NOMO-1 (cell line): ENCODE data around the gene DPYSL4.

Source experiments
- DNase-seq, 2 experiments: peaks; one replicate each; lab custom pipeline; 2025; ENCODE audit not compliant: unreplicated experiment in 2 of 2; lab: John Stamatoyannopoulos, UW

Gene DPYSL4

GRCh38 chr10:132186488-132187429 is at the start of gene DPYSL4:
Gene DPYSL4, plus strand, starts transcription at chr10:132186948. Its CDS starts 116 bp downstream, at chr10:132187064.
- DNase-seq = no peak

- DNase-seq = no peak
These were observed 49.4 kb upstream of the DPYSL4 start for GRCh38 chr10:132137111-132138072.

- no peak for DNase-seq
These were observed 48.6 kb upstream of the DPYSL4 start for GRCh38 chr10:132138133-132138532.

DNA sequence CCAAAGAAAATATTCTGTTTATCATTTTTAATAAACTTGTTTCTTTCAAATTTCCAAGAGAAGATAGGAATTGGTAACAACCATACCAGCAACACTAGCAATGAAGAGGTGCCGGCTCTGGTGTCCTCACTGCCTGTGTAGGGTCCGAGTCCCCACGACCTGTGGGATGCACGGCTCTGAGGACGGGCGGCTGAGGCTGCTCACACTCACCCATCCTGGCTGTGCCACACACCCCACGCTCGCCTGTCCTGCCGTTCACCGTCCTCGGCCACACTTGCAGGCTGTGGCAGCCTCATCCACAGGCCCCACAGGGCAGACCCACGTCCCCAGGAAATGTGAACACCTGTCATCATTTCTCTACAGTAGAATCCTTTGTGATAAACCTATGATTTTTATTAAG is 48.2 kb upstream of the DPYSL4 start:
- no peak for DNase-seq

- DNase-seq = no peak
These were observed 47.2 kb upstream of the DPYSL4 start for GRCh38 chr10:132139526-132139925.

- no peak for DNase-seq
These were observed 46.4 kb upstream of the DPYSL4 start for GRCh38 chr10:132140167-132140925.

DNA sequence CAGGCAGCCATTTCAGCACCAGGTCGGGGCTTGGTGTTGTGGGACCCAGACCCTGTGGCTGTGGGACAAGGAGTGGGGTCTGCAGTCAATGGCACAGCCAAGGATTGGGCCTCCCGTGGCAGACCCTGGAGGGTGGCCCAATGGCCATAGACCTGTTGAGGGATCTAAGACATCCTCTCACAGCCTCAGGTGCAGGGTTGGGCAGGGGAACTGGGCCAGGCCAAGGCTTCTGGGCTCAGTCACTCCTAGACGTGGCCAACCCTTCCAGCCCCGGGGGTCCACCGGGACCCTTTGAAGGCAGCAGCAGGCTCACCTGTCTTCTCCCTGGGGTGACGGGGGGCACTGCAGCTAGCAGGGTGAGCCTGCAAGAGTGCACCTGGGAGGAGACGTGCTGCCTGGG is 45.7 kb upstream of the DPYSL4 start:
- DNase-seq = no peak

- DNase-seq = no peak
These were observed 45.0 kb upstream of the DPYSL4 start for GRCh38 chr10:132141526-132142395.

- no peak for DNase-seq
These were observed 44.2 kb upstream of the DPYSL4 start for GRCh38 chr10:132142396-132143161.

GRCh38 chr10:132143162-132143561 is 43.6 kb upstream of the DPYSL4 start:
- no peak for DNase-seq

- no peak for DNase-seq
These were observed 42.7 kb upstream of the DPYSL4 start for GRCh38 chr10:132144086-132144485.

DNA sequence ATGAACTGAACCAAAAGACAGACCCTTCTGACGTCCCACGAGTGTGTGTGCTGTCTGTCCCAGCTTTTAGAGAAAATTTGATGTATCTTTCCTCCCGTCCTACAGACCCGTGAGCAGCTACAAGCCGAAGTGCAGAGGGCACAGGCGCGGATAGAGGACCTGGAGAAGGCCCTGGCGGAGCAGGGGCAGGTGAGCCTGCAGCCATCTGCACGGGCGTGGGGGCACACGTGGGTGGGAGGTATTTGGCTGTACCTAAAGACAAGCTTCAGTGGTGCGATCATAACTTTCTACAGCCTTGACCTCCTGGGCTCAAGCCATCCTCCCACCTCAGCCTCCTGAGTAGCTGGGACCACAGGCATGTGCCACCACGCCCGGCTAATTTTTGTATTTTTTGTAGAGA is 41.7 kb upstream of the DPYSL4 start:
- DNase-seq = no peak

DNA sequence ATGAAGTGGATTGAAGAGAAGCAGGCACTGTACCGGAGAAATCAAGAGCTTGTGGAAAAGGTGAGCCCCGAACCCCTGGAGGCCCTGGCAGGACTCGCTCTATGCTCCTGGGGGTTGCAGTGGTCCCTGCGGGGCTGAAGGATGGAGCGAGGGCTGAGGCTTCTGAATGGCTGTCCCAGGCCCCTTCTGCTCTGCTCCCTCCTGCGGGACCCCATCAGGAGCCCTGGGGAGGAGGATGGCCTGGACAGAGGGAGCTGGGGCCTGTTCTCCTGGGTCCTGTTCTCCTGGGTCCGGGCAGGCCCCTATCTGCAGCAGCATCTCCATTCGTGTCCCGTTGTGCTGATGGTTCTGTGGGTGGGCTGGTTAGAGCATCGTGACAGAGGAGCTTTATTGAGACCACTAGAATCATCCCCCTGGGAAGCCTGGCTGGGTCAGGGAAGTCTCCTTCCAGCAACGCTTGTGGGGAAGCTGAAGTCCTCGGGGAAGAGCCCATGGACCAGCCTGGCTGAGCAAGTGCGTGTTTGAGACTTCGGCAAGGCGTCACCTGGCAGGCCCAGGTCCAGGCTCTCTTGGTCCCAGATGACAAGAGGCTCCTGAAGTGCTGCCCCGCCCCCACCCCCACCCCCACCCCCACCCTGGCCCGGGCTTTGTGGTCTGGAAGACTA is 41.1 kb upstream of the DPYSL4 start:
- DNase-seq = no peak

GRCh38 chr10:132146271-132146671 is 40.5 kb upstream of the DPYSL4 start:
- DNase-seq = no peak

DNA sequence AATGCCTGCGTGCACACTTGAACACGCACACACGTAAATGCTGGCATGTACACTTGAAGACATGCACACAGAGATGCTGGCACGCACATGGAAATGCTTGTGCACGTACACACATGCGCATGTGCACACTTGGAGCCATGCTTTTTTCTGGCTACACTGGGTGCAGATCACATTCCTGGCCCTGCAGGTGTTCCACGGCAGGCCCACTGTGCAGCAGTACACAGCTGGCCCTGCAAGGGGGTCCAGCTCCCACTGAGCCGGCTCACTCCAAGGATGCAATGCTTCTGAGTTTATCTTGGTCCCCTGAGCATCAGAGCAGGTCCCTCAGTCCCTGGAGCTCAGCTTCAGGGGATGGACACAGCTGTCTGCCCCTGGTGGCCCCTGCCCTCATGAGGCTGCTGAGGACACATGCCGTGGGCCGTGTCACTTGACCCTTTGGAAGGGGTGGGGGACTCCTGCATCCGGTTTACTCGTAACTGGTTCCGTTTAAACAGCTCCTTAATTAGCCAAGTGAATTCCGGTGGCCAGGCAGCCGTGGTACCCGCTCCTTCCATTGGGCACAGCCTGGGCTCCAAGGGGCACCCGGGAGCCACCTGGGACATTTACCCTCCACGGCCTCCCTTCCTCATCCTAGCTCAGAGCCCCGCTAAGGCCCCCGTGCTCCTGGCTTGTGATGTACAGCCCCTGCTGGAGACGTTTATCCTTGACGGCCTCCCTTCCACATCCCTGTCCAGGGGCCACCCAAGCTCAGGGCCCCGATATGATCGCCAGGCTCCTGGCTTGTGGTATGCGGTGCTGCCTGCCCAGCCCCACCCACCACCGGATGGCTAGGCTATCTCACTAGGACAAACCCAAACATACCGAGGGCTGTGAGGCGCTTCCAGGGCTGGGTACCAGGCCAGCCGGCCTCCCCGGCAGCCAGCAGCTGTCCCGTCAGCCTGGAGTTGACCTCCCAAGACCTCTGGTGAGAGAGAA is 39.5 kb upstream of the DPYSL4 start:
- DNase-seq = no peak

- no peak for DNase-seq
These were observed 38.2 kb upstream of the DPYSL4 start for GRCh38 chr10:132148261-132149251.
